NCI-H2171 treated with DMSO at 0.1 percent for 48 hours (cell line): Measurements from ENCODE around the gene ABLIM3.

Experiments used
- DNase-seq: peaks from one replicate; lab custom pipeline; 2025; lab: John Stamatoyannopoulos, UW

Gene ABLIM3

GRCh38 chr5:149219584-149219983, 78.3 kb downstream of the ABLIM3 start:
- no peak for DNase-seq

- DNase-seq = no peak
Observed at GRCh38 chr5:149220750-149221149, 79.5 kb downstream of the ABLIM3 start.

GRCh38 chr5:149221326-149221725, 80.0 kb downstream of the ABLIM3 start:
- no peak for DNase-seq

- no peak for DNase-seq
Observed at GRCh38 chr5:149221731-149222342, 80.5 kb downstream of the ABLIM3 start.

GRCh38 chr5:149223081-149223848, 82.0 kb downstream of the ABLIM3 start:
- DNase-seq = no peak

GRCh38 chr5:149224282-149224681, 83.0 kb downstream of the ABLIM3 start:
- no peak for DNase-seq

GRCh38 chr5:149227168-149227826, 86.0 kb downstream of the ABLIM3 start:
- DNase-seq = no peak

GRCh38 chr5:149228618-149229297, 87.5 kb downstream of the ABLIM3 start:
- DNase-seq = no peak

GRCh38 chr5:149229298-149229937, 88.1 kb downstream of the ABLIM3 start:
- DNase-seq = no peak

- no peak for DNase-seq
Observed at GRCh38 chr5:149235841-149236240, 94.5 kb downstream of the ABLIM3 start.

- no peak for DNase-seq
Observed at GRCh38 chr5:149237662-149238061, 96.4 kb downstream of the ABLIM3 start.

- no peak for DNase-seq
Observed at GRCh38 chr5:149238540-149238939, 97.2 kb downstream of the ABLIM3 start.

GRCh38 chr5:149239917-149240316, 98.6 kb downstream of the ABLIM3 start:
- DNase-seq = no peak

- no peak for DNase-seq
Observed at GRCh38 chr5:149240354-149240998, 99.2 kb downstream of the ABLIM3 start.

- DNase-seq = no peak
Observed at GRCh38 chr5:149242339-149242738, 101.0 kb downstream of the ABLIM3 start.

- DNase-seq = no peak
Observed at GRCh38 chr5:149246906-149247305, 105.6 kb downstream of the ABLIM3 start.

- DNase-seq = no peak
Observed at GRCh38 chr5:149247726-149248125, 106.4 kb downstream of the ABLIM3 start.

GRCh38 chr5:149251546-149251945, 110.3 kb downstream of the ABLIM3 start:
- DNase-seq = no peak

- DNase-seq = no peak
Observed at GRCh38 chr5:149254506-149254905, 113.2 kb downstream of the ABLIM3 start.

- DNase-seq = no peak
Observed at GRCh38 chr5:149256451-149256850, 115.2 kb downstream of the ABLIM3 start.

GRCh38 chr5:149257131-149257530, 115.8 kb downstream of the ABLIM3 start:
- DNase-seq = no peak
